NCI-H748 (cell line): ENCODE measurements around the gene CACNA1S.

Experiments used
- DNase-seq: peaks from one replicate; lab custom pipeline; 2025; ENCODE audit not compliant: unreplicated experiment; lab: John Stamatoyannopoulos, UW

Gene CACNA1S

DNA sequence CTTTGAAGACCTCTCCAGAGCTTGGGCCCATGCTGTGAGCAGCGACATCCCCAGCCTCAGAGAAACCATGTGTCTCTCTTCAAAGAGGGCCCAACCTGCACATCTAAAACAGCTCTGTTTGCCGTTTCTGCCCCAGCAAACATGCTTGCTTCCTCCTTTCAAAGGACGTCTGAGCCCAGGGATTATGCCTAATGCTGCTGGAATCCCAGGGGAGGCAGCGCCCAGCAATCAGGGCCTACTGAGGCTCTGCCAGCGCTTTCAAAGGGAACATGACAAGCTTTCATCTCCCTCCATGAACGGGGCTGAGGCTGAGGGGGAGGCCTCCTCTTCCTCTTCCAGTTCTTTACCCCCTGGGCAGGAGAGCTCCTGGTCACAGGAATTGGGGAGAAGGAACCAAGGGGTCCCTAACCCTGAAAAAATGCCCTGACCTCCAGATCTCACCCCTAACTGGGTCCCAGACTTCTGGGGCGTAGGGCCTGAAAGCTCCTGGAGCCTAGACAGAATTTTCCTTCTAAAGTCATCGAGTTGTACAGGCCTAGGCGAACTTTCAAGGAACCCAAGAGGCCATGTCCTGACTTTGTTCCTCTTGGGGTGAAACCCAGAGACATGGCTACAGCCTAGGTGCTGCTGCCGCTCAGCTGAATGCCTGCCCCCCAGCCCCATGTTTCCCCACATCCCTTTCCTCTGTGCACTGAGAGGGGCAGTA, 28.2 kb upstream of the CACNA1S start:
- no peak for DNase-seq

DNA sequence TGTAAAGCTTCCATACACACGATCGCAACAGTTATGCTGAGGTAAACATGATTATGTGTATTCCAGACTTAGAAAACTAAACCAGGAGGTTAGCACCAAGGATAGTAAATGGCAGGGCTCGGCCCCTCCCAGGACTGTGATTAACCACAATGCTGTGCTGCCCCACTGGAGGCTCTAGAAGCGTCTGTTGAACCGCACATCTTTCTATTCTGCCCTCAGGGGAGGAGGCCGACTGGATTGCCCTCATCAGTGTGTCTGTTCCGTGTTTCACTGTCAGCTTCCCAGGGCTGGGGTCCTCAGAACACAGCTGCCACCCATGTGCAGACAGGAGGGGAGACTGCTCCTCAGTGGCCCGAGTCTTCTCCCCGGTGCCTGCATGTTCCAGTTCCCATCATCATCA, 27.5 kb upstream of the CACNA1S start:
- no peak for DNase-seq

DNA sequence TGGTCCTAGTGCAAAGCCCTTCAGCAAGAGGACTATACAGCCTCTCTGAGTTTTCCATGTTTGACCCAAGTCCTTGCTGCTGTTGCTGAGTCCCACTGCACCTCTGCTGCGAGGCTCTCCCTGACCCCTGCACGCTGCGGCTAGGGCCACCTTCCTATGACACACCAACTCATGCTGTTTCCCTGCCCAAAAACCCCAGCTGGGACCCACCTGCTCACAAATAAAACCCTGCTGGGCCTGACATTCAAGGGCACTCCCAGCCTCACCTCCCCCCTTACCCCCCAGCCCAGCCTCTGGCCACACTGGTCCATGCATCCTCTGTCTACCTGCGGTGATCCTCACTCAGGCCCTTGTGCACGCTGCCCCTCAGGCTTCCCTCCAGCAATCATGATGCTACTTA, 27.1 kb upstream of the CACNA1S start:
- DNase-seq, result no peak

- no peak for DNase-seq
Measured at GRCh38 chr1:201138311-201138840, 26.1 kb upstream of the CACNA1S start.

DNA sequence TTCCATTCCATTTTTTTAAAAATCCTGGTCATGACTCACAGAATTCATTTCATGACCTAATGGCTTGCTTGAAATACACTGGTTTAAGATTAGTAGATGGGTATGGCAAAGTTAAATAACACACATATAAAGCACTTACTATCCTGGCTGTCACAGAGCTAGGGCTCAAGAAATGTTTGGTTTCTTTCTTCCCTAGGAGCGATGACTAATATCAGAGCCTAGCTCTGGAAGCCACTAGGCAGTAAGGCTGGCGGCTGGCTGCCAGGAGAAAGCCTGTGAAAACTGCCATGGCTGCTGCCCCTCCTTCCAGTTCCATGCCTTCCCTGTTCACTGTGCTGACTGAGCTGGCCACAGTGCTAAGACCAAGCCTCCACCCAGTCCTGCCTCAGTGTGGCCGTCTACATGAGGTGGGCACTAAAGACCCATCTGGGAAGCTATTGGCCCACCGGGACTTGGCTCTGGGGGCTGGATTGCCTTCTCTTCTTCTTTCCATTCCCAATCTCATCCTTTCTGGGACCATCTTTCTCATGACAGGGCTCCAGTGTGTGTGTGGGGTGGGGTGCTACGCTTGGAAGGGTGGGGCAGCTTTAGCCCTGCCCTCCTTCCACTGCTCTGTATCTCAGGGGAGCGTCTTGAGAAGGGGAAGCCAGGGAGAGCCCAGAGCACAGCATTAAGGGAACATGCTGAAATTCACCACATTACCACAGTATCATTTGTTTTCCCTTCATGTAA, 25.5 kb upstream of the CACNA1S start:
- no peak for DNase-seq

GRCh38 chr1:201137024-201137392, 24.8 kb upstream of the CACNA1S start:
- no peak for DNase-seq

- DNase-seq, result no peak
Measured at GRCh38 chr1:201136355-201137023, 24.3 kb upstream of the CACNA1S start.

GRCh38 chr1:201134405-201134804, 22.2 kb upstream of the CACNA1S start:
- DNase-seq, result no peak

- no peak for DNase-seq
Measured at GRCh38 chr1:201131398-201131797, 19.2 kb upstream of the CACNA1S start.

DNA sequence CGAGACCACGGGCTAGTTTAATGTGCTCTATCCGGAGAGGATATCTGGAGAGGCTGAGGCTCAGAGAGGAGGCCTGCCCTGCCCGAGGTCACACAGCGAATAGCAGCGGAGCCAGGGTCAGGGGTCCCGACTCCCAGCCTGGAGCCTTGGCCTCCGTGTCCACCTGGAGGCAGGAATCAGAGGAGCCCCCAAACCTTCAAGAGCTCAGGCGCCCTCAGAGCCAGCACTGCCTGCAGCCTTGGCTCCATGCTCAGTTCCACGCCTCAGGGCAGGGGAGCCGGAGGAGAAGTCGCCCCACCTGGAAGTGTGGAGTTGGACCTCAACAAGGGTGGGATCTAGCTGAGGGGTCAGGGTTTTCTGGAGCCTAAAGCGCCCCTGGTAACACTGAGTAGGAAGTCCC, 16.7 kb upstream of the CACNA1S start:
- no peak for DNase-seq

DNA sequence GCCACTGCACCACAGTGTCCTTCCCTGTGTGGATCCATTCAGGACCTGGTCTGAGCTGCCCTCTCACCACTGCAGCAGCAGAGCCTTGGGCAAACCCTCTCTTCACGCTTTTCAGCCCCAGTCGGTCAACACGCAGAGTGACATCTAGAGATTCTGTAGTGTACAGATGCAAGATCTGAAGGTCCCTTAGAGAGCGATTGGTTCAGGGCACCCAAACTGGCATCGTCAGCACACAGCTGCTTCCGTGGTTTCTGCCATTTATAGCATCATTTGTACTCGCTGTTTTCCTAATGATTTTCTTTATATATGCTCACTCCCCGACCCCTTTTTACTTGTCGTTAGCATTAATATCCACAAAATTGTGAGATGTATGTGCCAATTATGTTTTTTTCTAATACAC, 16.2 kb upstream of the CACNA1S start:
- DNase-seq, result no peak

DNA sequence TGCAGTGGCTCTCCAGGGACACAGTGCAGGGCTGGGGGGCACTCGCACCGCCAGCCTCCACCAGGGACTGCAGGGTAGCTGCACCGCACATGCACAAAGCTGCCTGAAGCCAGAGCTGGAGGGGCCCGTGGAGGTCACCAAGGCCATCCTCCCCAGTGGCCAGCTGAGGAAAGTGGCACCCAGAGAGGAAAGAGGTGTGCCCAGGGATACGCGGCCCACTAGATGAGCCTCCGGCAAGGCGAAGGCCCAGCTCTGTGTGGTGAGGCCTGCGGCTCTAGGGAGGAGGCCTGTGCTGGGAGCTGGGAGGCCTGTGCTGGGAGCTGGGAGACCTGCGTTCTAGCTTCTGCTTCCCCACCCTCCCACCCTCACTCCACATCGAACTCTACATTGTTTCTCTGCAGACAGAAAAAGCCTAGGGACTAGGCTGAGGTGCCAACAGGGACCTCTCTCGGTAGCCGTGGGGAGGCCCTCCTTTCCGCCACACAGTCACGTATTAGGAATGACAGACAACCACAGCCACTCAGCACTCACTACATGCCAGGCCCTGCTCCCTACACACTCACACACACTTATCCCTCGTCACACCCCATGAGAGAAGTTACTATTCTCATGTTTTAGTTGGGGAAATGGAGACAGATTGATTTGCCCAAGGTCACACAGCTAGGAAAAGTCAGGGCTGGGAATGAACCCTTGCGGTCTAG, 15.7 kb upstream of the CACNA1S start:
- DNase-seq, result no peak

DNA sequence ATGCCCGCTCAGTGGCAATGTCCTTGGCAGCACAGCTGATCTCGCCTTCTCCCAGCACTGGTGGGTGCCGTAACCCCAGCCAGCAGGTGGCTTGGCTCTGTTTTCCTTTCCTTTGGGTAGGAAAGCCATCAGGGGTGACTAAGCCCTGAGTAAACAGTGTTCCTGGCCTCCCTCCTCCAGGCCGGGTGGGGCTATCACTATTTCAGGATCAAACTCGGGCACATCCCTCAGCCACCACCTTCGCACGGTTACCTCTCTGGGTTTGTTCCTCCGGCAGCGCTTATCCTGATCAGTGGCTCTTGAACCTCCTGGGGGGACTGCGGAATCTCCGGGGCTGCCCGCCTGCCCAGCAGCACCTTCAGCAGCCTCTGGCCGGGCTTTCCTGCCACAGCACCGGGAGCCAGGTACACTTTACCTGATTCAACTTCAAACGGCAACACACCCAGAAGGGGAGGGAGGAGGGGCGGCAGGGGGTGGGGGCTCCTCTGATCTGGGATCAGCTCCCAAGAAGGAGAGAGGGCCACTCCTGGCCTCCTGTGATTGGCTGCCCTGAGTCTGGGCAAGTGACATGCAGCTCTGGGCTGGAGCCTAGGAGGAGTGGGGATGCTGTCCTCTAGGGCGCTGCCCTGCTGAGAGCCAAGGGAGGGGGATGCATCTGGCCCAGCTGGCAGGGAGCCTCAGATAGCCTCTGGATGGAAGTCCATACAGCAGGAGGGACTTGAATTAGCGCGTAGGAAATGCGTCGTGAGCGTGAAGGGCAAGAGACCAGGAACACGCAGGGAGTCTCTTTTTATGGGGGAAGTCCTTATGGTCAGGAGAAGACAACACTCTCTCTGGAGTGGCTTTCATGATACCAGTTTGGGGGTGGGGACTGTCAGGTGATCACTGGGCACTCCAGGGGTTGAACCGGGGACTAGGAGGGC, 14.9 kb upstream of the CACNA1S start, which contains the start of gene ASCL5:
TSS of gene ASCL5 (minus strand) at position 353 of the 923 bp plus-strand sequence. CDS start 11,812 bp downstream, outside the sequence.
- DNase-seq, result no peak

DNA sequence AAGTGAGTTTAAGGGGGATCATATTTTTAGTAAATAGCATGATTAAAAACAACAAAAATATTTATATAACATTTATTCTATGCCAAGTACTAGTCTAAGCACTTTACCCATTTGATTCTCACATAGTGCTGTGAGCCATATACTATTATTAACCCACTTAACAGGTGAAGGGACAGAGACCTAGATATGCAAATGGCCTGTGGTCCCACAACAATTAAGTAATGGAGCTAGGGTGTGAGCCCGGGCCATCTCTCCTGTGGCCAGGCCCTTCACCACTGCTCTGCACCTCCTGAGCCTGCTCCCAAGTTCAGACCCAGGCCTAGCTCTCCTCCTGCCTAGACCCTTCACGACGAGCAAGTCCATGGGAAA, 14.2 kb upstream of the CACNA1S start:
- no peak for DNase-seq

- no peak for DNase-seq
Measured at GRCh38 chr1:201125800-201126199, 13.6 kb upstream of the CACNA1S start.

- DNase-seq, result no peak
Measured at GRCh38 chr1:201125019-201125418, 12.8 kb upstream of the CACNA1S start.

- DNase-seq, result no peak
Measured at GRCh38 chr1:201123866-201124265, 11.6 kb upstream of the CACNA1S start.

DNA sequence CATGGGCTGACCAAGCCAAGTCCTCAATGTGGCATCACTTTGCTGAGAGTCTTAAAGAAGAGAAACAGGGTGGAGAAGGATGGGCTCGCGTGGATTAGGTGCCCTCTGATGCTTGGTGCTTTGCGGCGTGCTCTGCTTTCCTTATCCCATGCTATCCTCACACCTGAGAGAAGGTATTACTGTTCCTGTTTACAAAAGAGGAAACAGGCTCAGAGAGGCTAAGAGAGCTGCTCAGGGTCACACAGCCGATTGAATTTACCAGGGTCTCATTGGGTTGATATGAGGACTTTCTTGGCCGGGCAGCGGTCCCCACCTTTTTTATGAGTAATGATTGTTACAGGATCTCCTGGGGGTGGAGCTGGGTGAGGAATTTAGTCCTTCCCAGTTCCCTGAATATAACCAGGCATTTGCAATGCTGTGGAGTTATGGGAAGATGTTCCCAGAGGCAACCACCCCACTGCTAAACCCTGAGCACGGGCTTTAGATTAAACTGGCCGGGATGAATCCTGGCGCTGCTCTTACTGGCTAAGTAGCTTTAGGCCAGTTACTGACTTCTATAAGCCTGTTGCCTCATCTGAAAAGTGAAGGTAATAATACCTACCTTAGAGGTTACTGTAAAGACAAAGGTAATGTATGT, 10.2 kb upstream of the CACNA1S start:
- no peak for DNase-seq
